Inflammatory macrophage treated with lipopolysaccharide for 1 hour (primary cell): ENCODE results near the gene DRC7.
"Not testable (repeated sequence)": the region's sequence is repeated elsewhere in the genome, so short reads cannot be mapped to it uniquely, and the experiment has no call there.

Source experiments
- DNase-seq, 2 donors: peaks; one replicate each; pipeline ENCODE4 v3.0.0-alpha.2; 2020 to 2022

DRC7 gene

GRCh38 chr16:57721356-57722209, 27.0 kb downstream of the DRC7 start:
- no peak for DNase-seq

GRCh38 chr16:57722210-57722499, 27.5 kb downstream of the DRC7 start:
- no peak for DNase-seq

DNA sequence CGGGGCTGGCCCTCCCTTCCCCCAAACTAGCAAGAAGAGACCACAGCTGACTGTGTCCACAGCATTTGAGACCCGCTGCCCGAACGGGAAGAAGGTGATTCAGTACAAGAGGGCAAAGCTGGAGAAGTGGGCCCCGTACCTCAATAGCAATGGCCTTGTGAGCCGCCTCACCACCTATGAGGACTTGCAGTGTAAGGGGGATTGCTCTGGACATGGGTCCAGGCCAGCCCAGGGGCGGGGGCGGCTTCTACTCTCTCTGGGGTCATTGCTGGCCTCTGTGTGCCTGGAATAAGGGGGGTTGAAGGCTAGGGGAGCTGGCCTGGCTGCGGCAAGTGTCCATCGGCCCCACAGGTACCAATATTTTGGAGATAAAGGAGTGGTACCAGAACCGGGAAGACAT, 28.0 kb downstream of the DRC7 start:
- no peak for DNase-seq

DNA sequence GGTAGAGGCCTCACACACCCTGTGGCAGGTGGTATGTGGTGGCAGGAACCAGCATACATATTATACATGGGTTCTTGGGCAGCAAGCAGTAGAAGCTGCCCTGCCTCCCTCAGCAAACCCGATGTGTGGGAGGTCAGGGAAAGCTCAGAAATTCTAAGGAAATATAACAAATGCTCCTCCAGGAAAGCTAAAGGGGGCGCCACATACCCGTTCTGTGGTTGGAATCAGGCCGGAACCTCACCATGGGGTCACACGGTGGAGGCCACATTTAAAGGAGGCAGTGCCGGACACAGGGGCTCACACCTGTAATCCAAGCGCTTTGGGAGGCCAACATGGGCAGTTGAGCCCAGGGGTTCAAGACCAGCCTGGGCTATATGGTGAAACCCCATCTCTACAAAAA, 28.6 kb downstream of the DRC7 start:
- peak in 1 of 2 donors; percentile 11 for DNase-seq

- DNase-seq, result no peak
Observed at GRCh38 chr16:57724531-57724930, 29.9 kb downstream of the DRC7 start.

DNA sequence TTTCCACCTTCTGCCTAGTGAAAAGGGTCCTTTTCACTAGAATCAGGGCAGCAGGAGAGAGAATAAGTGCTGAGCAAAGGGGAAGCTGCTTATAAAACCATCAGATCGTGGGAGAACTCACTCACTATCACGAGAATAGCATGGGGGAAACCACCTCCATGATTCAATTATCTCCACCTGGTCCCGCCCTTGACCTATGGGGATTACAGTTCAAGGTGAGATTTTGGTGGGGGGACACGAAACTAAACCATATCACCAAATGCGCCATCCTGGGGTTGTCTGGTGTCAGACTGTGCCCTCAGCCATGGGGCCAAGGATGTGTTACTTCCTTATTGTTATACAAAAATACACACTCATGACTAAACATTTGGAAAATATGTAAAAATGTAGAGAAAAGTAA, 30.5 kb downstream of the DRC7 start:
- DNase-seq, result peak in 1 of 2 donors; percentile 33

DNA sequence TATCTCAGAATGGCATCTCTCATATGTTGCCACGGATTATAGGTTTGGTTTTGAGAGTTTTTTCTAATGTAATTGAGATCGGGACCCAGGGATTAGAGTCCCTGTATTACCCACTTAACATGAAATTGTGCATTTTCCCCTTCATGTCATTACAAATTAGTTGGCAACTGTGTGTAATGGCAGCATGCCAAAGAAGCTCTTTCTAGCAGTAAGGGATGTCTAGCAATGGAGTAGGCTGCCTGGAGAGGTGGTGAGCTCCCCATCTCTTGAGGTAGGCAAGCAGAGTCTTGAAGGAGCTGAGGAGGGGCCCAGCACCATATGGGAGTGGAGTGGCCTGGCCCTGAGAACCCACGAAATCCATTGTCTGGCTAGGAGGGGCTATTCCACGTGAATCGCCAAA, 30.9 kb downstream of the DRC7 start:
- DNase-seq, result no peak

GRCh38 chr16:57725976-57726375, 31.4 kb downstream of the DRC7 start:
- DNase-seq, result no peak

DNA sequence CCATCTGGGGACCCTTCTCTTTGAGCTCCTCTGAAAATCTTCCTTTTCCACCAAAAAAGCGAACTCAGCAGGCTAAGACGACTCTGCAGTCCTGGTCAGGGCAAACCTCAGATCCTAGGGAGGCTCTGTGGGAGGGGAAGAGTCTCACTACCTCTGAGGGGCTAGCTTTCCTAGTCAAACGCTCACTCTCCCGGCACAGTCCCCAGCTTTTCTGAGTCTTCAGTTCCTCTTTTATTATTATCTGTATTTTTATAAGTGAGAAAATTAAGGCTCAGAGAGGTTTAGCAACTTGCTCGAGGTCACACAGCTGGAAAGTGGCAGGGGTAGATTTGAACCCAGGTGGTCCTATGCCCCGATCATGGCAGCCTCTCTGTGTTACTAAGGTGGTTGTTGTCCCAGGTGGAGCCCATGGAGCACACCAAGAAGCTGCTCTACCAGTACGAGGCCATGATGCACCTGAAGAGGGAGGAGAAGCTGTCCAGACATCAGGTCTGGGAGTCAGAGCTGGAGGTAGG, 31.9 kb downstream of the DRC7 start:
- no peak for DNase-seq

DNA sequence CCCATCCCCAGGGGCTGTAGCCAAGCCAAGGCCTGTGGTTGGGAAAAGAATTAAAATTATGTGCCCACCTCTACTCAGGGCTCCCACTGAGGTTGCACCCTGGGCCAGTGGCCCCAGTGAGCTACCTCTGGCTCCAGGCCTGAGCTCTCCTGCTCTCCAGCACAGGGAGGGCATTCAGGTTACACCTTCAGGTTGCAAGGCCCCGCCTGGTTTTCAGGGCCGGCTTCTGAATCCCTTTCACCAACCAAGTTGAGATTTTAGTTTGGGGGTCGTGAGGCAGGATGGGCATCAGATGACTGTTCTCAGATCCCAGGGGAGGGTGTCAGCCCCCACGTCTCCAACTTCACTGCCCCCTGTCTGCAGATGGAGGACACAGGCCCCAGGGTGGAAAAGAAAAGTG, 33.0 kb downstream of the DRC7 start:
- DNase-seq, result no peak

- peak in 1 of 2 donors; percentile 11 for DNase-seq
Observed at GRCh38 chr16:57728336-57729181, 34.0 kb downstream of the DRC7 start.

DNA sequence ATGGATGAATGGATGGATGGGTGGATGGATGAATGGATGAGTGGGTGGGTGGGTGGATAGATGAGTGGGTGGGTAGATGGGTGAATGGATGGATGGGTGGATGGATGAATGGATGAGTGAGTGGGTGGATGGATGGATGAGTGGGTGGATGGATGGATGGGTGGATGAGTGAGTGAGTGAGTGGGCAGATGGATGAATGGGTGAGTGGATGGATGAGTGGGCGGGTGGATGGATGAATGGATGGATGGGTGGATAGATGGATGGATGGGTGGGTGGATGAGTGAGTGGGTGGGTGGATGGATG, 34.5 kb downstream of the DRC7 start:
- no peak for DNase-seq

DNA sequence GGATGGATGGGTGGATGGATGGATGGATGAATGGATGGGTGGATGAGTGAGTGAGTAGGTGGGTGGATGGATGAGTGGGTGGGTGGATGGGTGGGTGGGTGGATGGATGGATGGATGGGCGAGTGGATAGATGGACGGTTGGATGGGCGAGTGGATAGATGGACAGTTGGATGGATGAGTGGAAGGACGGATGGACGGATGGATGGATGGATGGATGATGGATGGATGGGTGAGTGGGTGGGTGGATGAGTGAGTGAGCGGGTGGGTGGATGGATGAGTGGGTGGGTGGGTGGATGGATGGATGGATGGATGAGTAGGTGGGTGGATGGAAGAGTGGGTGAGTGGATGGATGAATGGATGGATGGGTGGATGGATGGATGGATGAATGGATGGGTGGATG, 35.2 kb downstream of the DRC7 start:
- not testable (repeated sequence) for DNase-seq

GRCh38 chr16:57730771-57731730, 36.4 kb downstream of the DRC7 start:
- no peak for DNase-seq

- DNase-seq, result peak; percentile 73 to 81
Observed at GRCh38 chr16:57732037-57732436, 37.4 kb downstream of the DRC7 start.

GRCh38 chr16:57732714-57733113, 38.1 kb downstream of the DRC7 start:
- peak in 1 of 2 donors; percentile 39 for DNase-seq

- DNase-seq, result no peak
Observed at GRCh38 chr16:57734308-57734924, 39.8 kb downstream of the DRC7 start.

DNA sequence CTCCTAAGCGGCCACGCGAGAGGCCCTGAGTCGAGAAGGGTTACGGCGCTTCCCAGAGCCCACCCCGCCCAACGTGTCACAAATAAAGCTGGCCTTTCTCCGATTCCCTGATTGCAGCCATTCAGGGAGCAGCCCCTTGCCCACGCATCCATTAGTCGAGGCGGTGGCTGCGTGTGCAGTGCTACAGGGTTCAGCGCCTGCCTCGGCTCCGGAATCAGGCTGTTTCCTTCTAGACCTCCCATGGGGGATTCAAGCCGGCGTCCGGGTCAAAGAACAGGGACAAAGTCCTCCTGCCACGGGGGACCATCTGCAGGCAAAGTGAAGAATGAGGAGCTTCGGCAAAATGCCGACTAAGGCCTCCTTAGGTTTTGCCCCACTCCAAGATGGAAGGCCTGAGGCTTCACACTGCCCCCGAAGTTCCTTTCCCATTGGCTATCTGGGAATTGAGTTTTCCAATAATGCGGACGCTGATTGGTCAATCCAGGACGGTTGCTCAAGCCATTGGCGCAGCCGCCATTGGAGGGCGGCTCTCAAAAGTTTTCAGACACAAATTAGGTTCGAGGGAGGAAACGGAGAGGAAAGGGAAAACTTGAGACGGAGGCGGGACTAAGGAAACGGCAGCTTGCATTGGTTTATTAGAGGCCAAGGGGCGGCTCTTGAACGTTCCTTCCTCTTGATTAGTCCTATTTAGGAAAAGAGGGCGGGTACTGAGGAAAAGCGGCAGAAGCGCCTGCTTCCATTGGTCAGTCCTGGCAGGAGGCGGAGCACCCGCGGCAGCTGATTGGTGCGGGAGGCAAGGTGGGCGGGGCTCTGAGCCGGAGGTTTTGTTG, 40.5 kb downstream of the DRC7 start:
- DNase-seq, result peak; percentile 100

GRCh38 chr16:57735755-57736418, 41.3 kb downstream of the DRC7 start, which contains the start of gene KATNB1:
Gene KATNB1 (plus strand): TSS chr16:57735770. CDS start chr16:57737244, 1,474 bp downstream.
- DNase-seq, result peak in 1 of 2 donors; percentile 3

DNA sequence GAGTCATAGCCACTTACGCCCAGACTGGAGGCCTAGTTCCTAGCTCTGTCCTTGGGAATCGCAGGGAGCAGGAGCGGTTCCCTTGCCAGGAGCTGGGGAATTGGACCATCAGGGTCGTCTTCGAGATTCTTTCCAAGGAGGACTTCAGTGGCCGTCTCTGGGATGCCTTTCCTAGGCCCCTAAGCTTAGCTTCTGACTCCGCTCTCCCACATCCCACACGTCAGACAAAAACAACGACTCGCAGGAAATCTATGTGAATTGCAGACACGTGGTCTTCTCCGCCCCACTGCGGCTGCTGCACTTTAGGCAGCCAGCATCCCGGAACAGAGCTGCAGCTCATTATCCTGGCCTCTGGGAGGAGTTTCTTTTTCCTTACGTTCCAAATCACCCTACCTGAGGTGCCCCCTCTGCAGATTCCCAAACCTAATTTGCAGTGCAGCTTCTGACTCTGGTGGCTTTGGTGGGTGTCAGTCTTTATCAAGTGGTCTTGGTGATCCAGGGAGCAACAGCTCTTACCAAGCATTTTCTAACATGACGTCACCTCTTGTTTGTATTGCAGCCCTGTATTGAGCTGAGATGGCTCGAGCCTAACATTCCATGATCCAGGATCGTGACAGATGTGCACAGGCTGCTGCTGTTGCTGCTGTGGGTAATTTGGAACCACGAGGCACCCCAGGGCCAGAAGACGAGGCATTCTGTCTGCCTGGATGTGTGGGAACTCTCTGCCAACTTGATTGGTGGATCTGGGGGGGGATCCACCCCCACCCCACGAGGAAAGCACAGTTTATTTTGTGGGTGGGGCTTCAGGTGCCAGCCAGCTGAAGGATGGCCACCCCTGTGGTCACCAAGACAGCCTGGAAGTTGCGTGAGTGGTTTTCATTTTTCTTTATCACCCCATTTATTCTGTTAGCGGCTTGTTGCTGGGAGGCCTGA, 42.1 kb downstream of the DRC7 start:
- DNase-seq, result peak; percentile 57 to 71
